Loucy (cell line): ENCODE data around the gene MADD.

ENCODE experiments used
- CTCF ChIP-seq: fragments of 200-600 bp; sonication (generic); conservative IDR thresholded peaks from 2 replicates; pipeline ENCODE4 v1.5.1; 2014; ENCODE audit warnings: mild to moderate bottlenecking, antibody characterized with exemption, low read length
- EZH2phosphoT487 ChIP-seq: fragments of 200-600 bp; IDR thresholded peaks from 2 replicates; pipeline ENCODE4 v1.6.1; 2018; ENCODE audit warnings: antibody characterized with exemption, mild to moderate bottlenecking, moderate library complexity, borderline replicate concordance

- no peak for TF ChIP-seq CTCF
- TF ChIP-seq EZH2phosphoT487: no peak
Observed at GRCh38 chr11:47271961-47272661, 2.2 kb downstream of the MADD start.
